ENCODE data around the gene USP37.

Gene USP37

GRCh38 chr2:218428846-218429558 lies 139.1 kb downstream of the USP37 start:
- DNase-seq: no peak

- DNase-seq: no peak
Measured at GRCh38 chr2:218427741-218428140, 140.4 kb downstream of the USP37 start.

- DNase-seq: no peak
Measured at GRCh38 chr2:218425531-218425930, 142.6 kb downstream of the USP37 start.

GRCh38 chr2:218423584-218423983 lies 144.6 kb downstream of the USP37 start:
- DNase-seq: no peak

- DNase-seq: no peak
Measured at GRCh38 chr2:218422403-218423086, 145.6 kb downstream of the USP37 start.

GRCh38 chr2:218421027-218421426 lies 147.1 kb downstream of the USP37 start:
- no peak for DNase-seq

GRCh38 chr2:218419630-218420216 lies 148.4 kb downstream of the USP37 start:
- DNase-seq: no peak

GRCh38 chr2:218418717-218419458 lies 149.3 kb downstream of the USP37 start, which contains the start of gene VIL1:
Gene VIL1, plus strand, starts transcription at chr2:218419123. Its CDS starts 4,656 bp downstream, at chr2:218423779.
- peak; percentile 95 for DNase-seq

GRCh38 chr2:218418321-218418716 lies 149.8 kb downstream of the USP37 start:
- DNase-seq: no peak

- DNase-seq: no peak
Measured at GRCh38 chr2:218407717-218408116, 160.4 kb downstream of the USP37 start.

- DNase-seq: peak; percentile 45
Measured at GRCh38 chr2:218406949-218407618, 161.1 kb downstream of the USP37 start.

GRCh38 chr2:218406209-218406948 lies 161.8 kb downstream of the USP37 start:
- peak; percentile 92 for DNase-seq

GRCh38 chr2:218405746-218406208 lies 162.4 kb downstream of the USP37 start:
- DNase-seq: no peak

GRCh38 chr2:218405086-218405745 lies 162.9 kb downstream of the USP37 start:
- no peak for DNase-seq

- DNase-seq: no peak
Measured at GRCh38 chr2:218404351-218405085, 163.6 kb downstream of the USP37 start.

- DNase-seq: no peak
Measured at GRCh38 chr2:218403810-218404209, 164.3 kb downstream of the USP37 start.

GRCh38 chr2:218402911-218403411 lies 165.2 kb downstream of the USP37 start:
- no peak for DNase-seq

- no peak for DNase-seq
Measured at GRCh38 chr2:218402491-218402901, 165.7 kb downstream of the USP37 start.

- DNase-seq: no peak
Measured at GRCh38 chr2:218401890-218402289, 166.3 kb downstream of the USP37 start.
